H9 (cell line): ENCODE results near the gene USP40. TPM values are rescaled to one million over a fixed set of nuclear protein-coding genes. Genes with fewer than 3 reads are reported as not detected.

Experiments used
- DNase-seq: peaks from one replicate; pipeline ENCODE4 v3.0.0-alpha.2; 2017
- H2AFZ ChIP-seq: one replicate; pipeline ENCODE4 v1.6.1; 2013; ENCODE audit warnings: mild to moderate bottlenecking, low read length, control low read depth, moderate library complexity
- H2AK5ac ChIP-seq: 2 replicates; pipeline ENCODE4 v1.6.1; 2013; ENCODE audit warnings: low read length, control low read depth, mixed read lengths; ENCODE audit not compliant: insufficient read length
- H2BK120ac ChIP-seq: one replicate; pipeline ENCODE4 v1.6.1; 2013; ENCODE audit warnings: low read depth, mild to moderate bottlenecking, low read length, control low read depth, inconsistent platforms; ENCODE audit not compliant: poor library complexity, severe bottlenecking
- H2BK12ac ChIP-seq: 2 replicates; pipeline ENCODE4 v1.6.1; 2013; ENCODE audit warnings: low read length, control low read depth, mixed read lengths, low read depth; ENCODE audit not compliant: insufficient read length
- H2BK15ac ChIP-seq: 2 replicates; pipeline ENCODE4 v1.6.1; 2013; ENCODE audit warnings: low read depth, low read length, control low read depth
- H2BK20ac ChIP-seq: one replicate; pipeline ENCODE4 v1.6.1; 2013; ENCODE audit warnings: low read depth, mild to moderate bottlenecking, low read length, control low read depth, inconsistent platforms; ENCODE audit not compliant: poor library complexity, severe bottlenecking
- H2BK5ac ChIP-seq: 2 replicates; pipeline ENCODE4 v1.6.1; 2013; ENCODE audit warnings: low read length, control low read depth, mixed read lengths; ENCODE audit not compliant: insufficient read length
- H3K14ac ChIP-seq: 2 replicates; pipeline ENCODE4 v1.6.1; 2013; ENCODE audit warnings: low read length, control low read depth; ENCODE audit not compliant: insufficient read depth
- H3K18ac ChIP-seq: 2 replicates; pipeline ENCODE4 v1.6.1; 2013; ENCODE audit warnings: low read depth, mild to moderate bottlenecking, mixed read lengths, low read length, control low read depth; ENCODE audit not compliant: insufficient read length
- H3K23ac ChIP-seq: 2 replicates; pipeline ENCODE4 v1.6.1; 2013; ENCODE audit warnings: low read length, control low read depth, mixed read lengths, low read depth; ENCODE audit not compliant: insufficient read length
- H3K23me2 ChIP-seq: 2 replicates; pipeline ENCODE4 v1.6.1; 2013; ENCODE audit warnings: low read depth, mild to moderate bottlenecking, mixed read lengths, low read length, control low read depth; ENCODE audit not compliant: insufficient read length, poor library complexity, severe bottlenecking
- H3K27ac ChIP-seq: 2 replicates; pipeline ENCODE4 v1.5.1; 2013; ENCODE audit warnings: low read length, control low read depth, mixed read lengths, low read depth; ENCODE audit not compliant: insufficient read length
- H3K27me3 ChIP-seq: 2 replicates; pipeline ENCODE4 v1.6.1; 2013; ENCODE audit warnings: low read length, control low read depth, inconsistent platforms; ENCODE audit not compliant: insufficient read depth
- H3K4ac ChIP-seq: 2 replicates; pipeline ENCODE4 v1.6.1; 2013; ENCODE audit warnings: low read depth, mild to moderate bottlenecking, control low read depth, inconsistent platforms, low read length, moderate library complexity
- H3K4me1 ChIP-seq: 2 replicates; pipeline ENCODE4 v1.6.1; 2013; ENCODE audit warnings: low read length, control low read depth, inconsistent platforms; ENCODE audit not compliant: insufficient read depth
- H3K4me2 ChIP-seq: 2 replicates; pipeline ENCODE4 v1.6.1; 2013; ENCODE audit warnings: low read length, control low read depth, mixed read lengths; ENCODE audit not compliant: insufficient read length, insufficient read depth
- H3K56ac ChIP-seq: 2 replicates; pipeline ENCODE4 v1.6.1; 2013; ENCODE audit warnings: low read depth, mild to moderate bottlenecking, mixed read lengths, low read length, control low read depth; ENCODE audit not compliant: insufficient read length
- H3K79me1 ChIP-seq: 2 replicates; pipeline ENCODE4 v1.6.1; 2013; ENCODE audit warnings: low read depth, mild to moderate bottlenecking, moderate library complexity, low read length, control low read depth, inconsistent platforms; ENCODE audit not compliant: insufficient read depth, poor library complexity, severe bottlenecking
- H3K79me2 ChIP-seq: 2 replicates; pipeline ENCODE4 v1.6.1; 2013; ENCODE audit warnings: low read length, control low read depth, inconsistent platforms; ENCODE audit not compliant: insufficient read depth
- H3K9ac ChIP-seq: 2 replicates; pipeline ENCODE4 v1.6.1; 2013; ENCODE audit warnings: low read length, control low read depth, mixed read lengths; ENCODE audit not compliant: insufficient read length; ENCODE audit errors: extremely low read depth
- H3K9me3 ChIP-seq: one replicate; pipeline ENCODE4 v1.6.1; 2013; ENCODE audit warnings: low read depth, low read length, inconsistent platforms; ENCODE audit not compliant: control insufficient read depth
- H3T11ph ChIP-seq: one replicate; pipeline ENCODE4 v1.6.1; 2013; ENCODE audit warnings: mild to moderate bottlenecking, low read length, control low read depth, inconsistent platforms
- H4K20me1 ChIP-seq: one replicate; pipeline ENCODE4 v1.6.1; 2013; ENCODE audit not compliant: control insufficient read depth, insufficient read length, insufficient read depth
- H4K5ac ChIP-seq: 2 replicates; pipeline ENCODE4 v1.6.1; 2013; ENCODE audit warnings: low read depth, mild to moderate bottlenecking, mixed read lengths, low read length, control low read depth; ENCODE audit not compliant: insufficient read length
- H4K8ac ChIP-seq: replicated peaks from 2 replicates; pipeline ENCODE4 v1.6.1; 2013; ENCODE audit warnings: low read length, control low read depth, mixed read lengths, low read depth; ENCODE audit not compliant: insufficient read length
- H4K91ac ChIP-seq: 2 replicates; pipeline ENCODE4 v1.6.1; 2013; ENCODE audit warnings: low read depth, mild to moderate bottlenecking, moderate library complexity, mixed read lengths, low read length, control low read depth; ENCODE audit not compliant: insufficient read length
- H3K27ac Mint-ChIP-seq, 3 experiments: 2 replicates in 2 of 3; 3 replicates in 1 of 3; pipeline ENCODE4 v1.8.0; 2020 to 2021; ENCODE audit warnings: mixed read lengths in 3 of 3, mild to moderate bottlenecking in 1 of 3, moderate library complexity in 1 of 3
- H3K27me3 Mint-ChIP-seq: 2 replicates; pipeline ENCODE4 v1.8.0; 2021; ENCODE audit warnings: low read depth, mild to moderate bottlenecking, moderate library complexity, mixed read lengths
- H3K36me3 Mint-ChIP-seq, 3 experiments: 2 replicates in 2 of 3; 3 replicates in 1 of 3; pipeline ENCODE4 v1.8.0; 2020 to 2021; ENCODE audit warnings: low read depth in 3 of 3, mixed read lengths in 3 of 3; ENCODE audit not compliant: insufficient read depth in 1 of 3
- H3K4me1 Mint-ChIP-seq, 2 experiments: 2 replicates each; pipeline ENCODE4 v1.8.0; 2020; ENCODE audit warnings: mixed read lengths in 2 of 2
- H3K4me3 Mint-ChIP-seq, 2 experiments: 2 replicates in 1 of 2; 3 replicates in 1 of 2; pipeline ENCODE4 v1.8.0; 2020 to 2021; ENCODE audit warnings: mild to moderate bottlenecking in 2 of 2, mixed read lengths in 2 of 2, moderate library complexity in 1 of 2
- H3K9me3 Mint-ChIP-seq, 2 experiments: 2 replicates in 1 of 2; 3 replicates in 1 of 2; pipeline ENCODE4 v1.8.0; 2020; ENCODE audit warnings: mild to moderate bottlenecking in 2 of 2, mixed read lengths in 2 of 2, moderate library complexity in 1 of 2
- CTCF ChIP-seq: fragments of 200-600 bp; sonication (generic); conservative IDR thresholded peaks from 3 replicates; pipeline ENCODE4 v1.8.0; 2021; ENCODE audit warnings: antibody characterized with exemption, mild to moderate bottlenecking
- WGBS: extraction: QIAGEN DNeasy Blood & Tissue Kit; methylation state at CpG from one replicate; pipeline ENCODE4 v1.1.7; 2013; ENCODE audit warnings: missing lambda C conversion rate, low lambda C conversion rate, mixed read lengths; ENCODE audit not compliant: insufficient read length; ENCODE audit errors: extremely low coverage; 5-methylcytosine and 5-hydroxymethylcytosine counted together
- total RNA-seq: library from RNA; stranded (reverse); gene quantifications from 2 replicates; pipeline ENCODE4 v1.2.1, GENCODE V29; 2021

USP40 gene
- total RNA-seq, 1 experiment from 2014 or later, result 7.5 TPM

- H3K4me1 ChIP-seq, result no peaks in the 10 kb centered on the region
- no peak overlapping the region for H2BK120ac ChIP-seq
- Mint-ChIP-seq H3K4me3 (no peak overlapping the region), H3K27ac (no peak overlapping the region), H3K27me3 (no peaks in the 10 kb centered on the region), H3K4me1 (peaks cover 8 to 10% of the 10 kb centered on the region in 2 experiments), H3K9me3 (no peaks in the 10 kb centered on the region; a peak in 1 of 5 replicates), H3K36me3 (peaks cover 0 to 5% (median 2%) of the 10 kb centered on the region in 3 experiments; a peak in 2 of 7 replicates)
- no peak overlapping the region for H4K91ac ChIP-seq
- H4K20me1 ChIP-seq, result no peaks in the 10 kb centered on the region
- no peak overlapping the region for H3K23ac ChIP-seq
- no peak overlapping the region for H3K4me2 ChIP-seq
- H3K14ac ChIP-seq, result no peak overlapping the region
- no peak overlapping the region for H3K9ac ChIP-seq
- H4K8ac ChIP-seq, result no peak overlapping the region
- no peak overlapping the region for H2BK5ac ChIP-seq
- H3K27ac ChIP-seq, result no peak overlapping the region
- H3K18ac ChIP-seq, result no peak overlapping the region
- no peaks in the 10 kb centered on the region for H3K27me3 ChIP-seq
- no peak for TF ChIP-seq CTCF
- H2AK5ac ChIP-seq, result no peak overlapping the region
- no peak overlapping the region for H2BK20ac ChIP-seq
- no peak overlapping the region for H3K4ac ChIP-seq
- H2AFZ ChIP-seq, result no peak overlapping the region
- no peak overlapping the region for H3T11ph ChIP-seq
- no peaks in the 10 kb centered on the region for H3K9me3 ChIP-seq
- H3K79me2 ChIP-seq, result no peaks in the 10 kb centered on the region
- no peaks in the 10 kb centered on the region for H3K79me1 ChIP-seq
- H2BK15ac ChIP-seq, result no peak overlapping the region
- DNase-seq, result no peak
- no CpG with 5 or more reads among the region's 7 CpGs for whole genome bisulfite sequencing
- H2BK12ac ChIP-seq, result no peak overlapping the region
- H4K5ac ChIP-seq, result no peak overlapping the region
- H3K23me2 ChIP-seq, result no peaks in the 10 kb centered on the region
- H3K56ac ChIP-seq, result no peak overlapping the region
These were observed 138.1 kb downstream of the USP40 start for GRCh38 chr2:233428438-233428837.
